ENCODE data around the gene SLAMF6. TPM values are rescaled to one million over a fixed set of nuclear protein-coding genes. Genes with fewer than 3 reads are reported as not detected.
"Not testable (repeated sequence)": the region's sequence is repeated elsewhere in the genome, so short reads cannot be mapped to it uniquely, and the experiment has no call there.

The SLAMF6 gene
- total RNA-seq, 6 experiments from 2014 or later: 0.26 to 1.1 (median 0.69) TPM

DNA sequence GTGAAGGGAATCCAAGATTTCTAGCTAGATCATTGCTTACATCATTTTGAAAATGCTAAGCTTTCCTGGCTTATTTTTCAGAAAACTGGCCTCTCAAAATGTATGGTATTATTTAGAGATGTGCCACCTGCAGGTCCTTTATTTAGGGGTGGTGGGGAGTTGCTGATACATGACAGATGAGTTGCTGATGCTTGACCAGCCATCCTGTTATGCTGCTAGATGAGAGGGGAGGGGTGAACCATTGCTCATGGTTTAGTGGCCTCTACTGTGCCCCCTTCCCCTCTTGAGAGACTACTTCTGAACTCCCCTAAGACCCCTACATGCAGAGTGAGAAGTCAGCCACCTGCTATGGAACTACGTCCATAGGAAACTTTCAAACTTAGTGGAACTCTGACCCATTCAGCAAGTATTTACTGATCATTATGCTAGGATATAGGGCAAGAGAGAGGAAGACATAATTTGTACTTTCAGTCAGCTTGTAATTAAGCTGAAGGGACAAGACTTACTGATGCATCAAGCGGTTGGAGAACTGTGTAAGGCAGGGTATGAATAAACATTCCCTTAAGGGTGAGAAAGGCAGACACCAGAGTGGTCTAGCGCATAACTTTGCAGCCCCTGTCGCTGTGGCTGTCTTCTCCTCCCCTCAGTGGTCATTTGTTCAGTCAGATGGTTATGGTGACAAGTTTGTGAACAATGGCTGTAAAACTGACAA lies 34.6 kb downstream of the SLAMF6 start:
- Histone ChIP-seq H3K4me3 (no peak overlapping the region), H3K27me3 (no peaks in the 10 kb centered on the region), H3K9me3 (no peaks in the 10 kb centered on the region), H3K27ac (no peak overlapping the region), H3K4me1 (no peaks in the 10 kb centered on the region), H3K36me3 (no peaks in the 10 kb centered on the region)
- TF ChIP-seq CTCF (IDR thresholded peaks at IDR 0.05) (no peak), POLR2A (IDR thresholded peaks at IDR 0.05) (no peak)
- DNase-seq (no peak), ATAC-seq (no peak)
- 79% methylated on average over 3 of the region's 4 CpGs for WGBS (ENCODE audit: insufficient coverage, low coverage, low lambda C conversion rate, missing lambda C conversion rate)
- intact Hi-C loops (cut with DNase I): no loop called here

DNA sequence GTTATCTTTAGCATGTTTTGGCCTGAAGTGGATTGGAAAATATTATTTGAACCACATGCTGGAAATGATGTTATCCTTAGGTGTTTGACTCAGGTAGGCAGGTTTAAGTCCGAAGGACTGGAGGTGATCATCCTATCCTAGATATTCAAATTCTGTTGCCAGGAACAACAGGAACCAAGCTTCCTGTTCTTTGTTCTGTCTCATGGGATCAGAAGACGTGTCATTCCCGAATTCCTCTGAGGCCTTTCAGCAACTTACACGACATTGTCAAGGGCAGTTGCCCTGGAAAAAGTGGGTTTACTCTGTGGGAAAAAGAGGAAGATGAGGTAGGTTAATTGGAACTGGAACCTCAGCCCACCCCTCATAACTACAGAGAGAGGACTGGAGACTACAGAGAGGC lies 36.6 kb downstream of the SLAMF6 start:
- 66% methylated on average over 4 of the region's 4 CpGs for WGBS (ENCODE audit: insufficient coverage, low coverage, low lambda C conversion rate, missing lambda C conversion rate)
- no peak for TF ChIP-seq CTCF (IDR thresholded peaks at IDR 0.05)
- no peak for TF ChIP-seq POLR2A (IDR thresholded peaks at IDR 0.05)

DNA sequence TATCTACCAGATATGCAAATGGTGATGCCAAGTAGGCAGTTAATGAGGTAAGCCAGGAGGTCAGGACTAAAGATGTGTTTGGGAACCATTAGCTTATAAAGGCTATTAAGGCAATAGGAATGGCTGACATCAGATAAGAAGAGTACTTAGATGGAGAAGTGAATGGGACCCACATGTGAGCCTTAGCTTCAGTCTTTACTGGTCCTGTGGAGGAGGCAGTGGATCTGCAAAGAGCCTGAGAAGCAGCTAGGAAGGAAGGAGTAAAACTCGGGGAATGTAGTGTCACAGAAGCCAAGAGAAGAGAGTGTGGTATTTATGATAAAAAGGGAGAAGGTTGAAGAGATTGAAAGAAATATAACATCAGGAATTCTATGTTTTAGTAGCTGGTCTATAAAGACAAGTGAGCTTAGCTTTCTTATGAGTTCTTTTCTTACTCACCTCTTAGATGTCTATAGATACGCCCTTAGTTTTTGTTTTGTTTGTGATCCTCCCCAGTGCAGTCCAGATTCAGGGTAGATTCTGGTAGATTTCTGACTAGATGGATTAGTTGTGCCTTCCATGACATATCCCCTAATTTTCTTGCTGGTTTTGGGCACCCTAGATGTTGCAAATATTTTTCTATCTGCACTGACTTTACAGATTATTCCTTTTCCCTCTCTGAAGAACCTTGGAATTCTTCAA lies 39.4 kb downstream of the SLAMF6 start:
- ATAC-seq (no peak), DNase-seq (no peak)
- H3K27ac ChIP-seq: no peak overlapping the region
- no peak overlapping the region for H3K4me3 ChIP-seq
- no peak for TF ChIP-seq POLR2A (IDR thresholded peaks at IDR 0.05)
- no peak for TF ChIP-seq CTCF (IDR thresholded peaks at IDR 0.05)
- H3K27me3 ChIP-seq: no peaks in the 10 kb centered on the region
- intact Hi-C loops (cut with DNase I): no loop called here
- H3K4me1 ChIP-seq: no peaks in the 10 kb centered on the region
- 80% methylated on average over 2 of the region's 2 CpGs for WGBS (ENCODE audit: insufficient coverage, low coverage, low lambda C conversion rate, missing lambda C conversion rate)
- H3K36me3 ChIP-seq: no peaks in the 10 kb centered on the region
- no peaks in the 10 kb centered on the region for H3K9me3 ChIP-seq

More for the DNA sequence above, 36.6 kb downstream of the SLAMF6 start:
- no peaks in the 10 kb centered on the region for H3K27me3 ChIP-seq
- intact Hi-C loops (cut with DNase I): no loop called here
- H3K36me3 ChIP-seq: no peaks in the 10 kb centered on the region
- no peak overlapping the region for H3K27ac ChIP-seq
- DNase-seq: no peak
- H3K4me3 ChIP-seq: no peak overlapping the region
- H3K4me1 ChIP-seq: no peaks in the 10 kb centered on the region
- no peaks in the 10 kb centered on the region for H3K9me3 ChIP-seq
- ATAC-seq: no peak

DNA sequence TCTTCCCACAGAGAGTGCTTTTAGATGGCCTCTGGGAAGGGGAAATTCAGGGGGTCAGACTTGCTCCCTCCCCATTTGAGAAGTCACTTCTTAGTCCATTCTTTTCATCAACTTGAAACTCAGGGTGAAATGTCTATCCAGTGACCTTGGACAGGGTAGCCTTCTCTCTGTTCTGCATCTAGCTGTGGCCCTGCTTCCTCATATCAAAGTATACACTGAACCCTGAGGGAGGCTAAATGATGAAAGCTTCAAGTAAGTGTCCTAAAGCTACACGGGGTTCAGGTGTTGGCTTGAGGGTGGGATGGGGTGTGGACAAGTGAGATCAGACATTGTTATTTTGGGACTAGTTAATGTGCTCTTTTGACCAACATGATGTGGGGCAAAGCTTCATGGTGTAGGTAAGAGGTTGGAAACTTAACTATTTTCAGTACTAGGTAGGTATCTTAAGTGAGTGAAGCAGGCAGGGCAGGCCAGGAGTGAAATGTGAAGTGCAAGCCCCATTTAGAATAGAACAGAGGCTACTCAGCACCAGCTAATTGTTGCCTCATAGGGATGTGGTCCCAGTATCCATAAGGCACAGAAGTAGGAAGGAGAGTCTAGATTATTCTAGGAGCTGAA lies 41.0 kb downstream of the SLAMF6 start:
- intact Hi-C loops (cut with DNase I): no loop called here
- Histone ChIP-seq H3K27ac (no peak overlapping the region), H3K9me3 (no peaks in the 10 kb centered on the region), H3K4me3 (no peak overlapping the region), H3K27me3 (no peaks in the 10 kb centered on the region), H3K36me3 (no peaks in the 10 kb centered on the region), H3K4me1 (no peaks in the 10 kb centered on the region)
- TF ChIP-seq POLR2A (IDR thresholded peaks at IDR 0.05) (no peak), CTCF (IDR thresholded peaks at IDR 0.05) (no peak)
- ATAC-seq (no peak), DNase-seq (no peak)
- WGBS (ENCODE audit: insufficient coverage, low coverage, low lambda C conversion rate, missing lambda C conversion rate): 21% methylated on average over 1 of the region's 1 CpG

- H3K36me3 ChIP-seq; intact Hi-C loops (cut with DNase I); H3K9me3 ChIP-seq; H3K27ac ChIP-seq; H3K4me1 ChIP-seq; DNase-seq; ATAC-seq; H3K4me3 ChIP-seq; H3K27me3 ChIP-seq: not testable (repeated sequence)
- 40% methylated on average over 3 of the region's 7 CpGs for WGBS (ENCODE audit: insufficient coverage, low coverage, low lambda C conversion rate, missing lambda C conversion rate)
Observed at GRCh38 chr1:160480781-160481180, 42.3 kb downstream of the SLAMF6 start.

DNA sequence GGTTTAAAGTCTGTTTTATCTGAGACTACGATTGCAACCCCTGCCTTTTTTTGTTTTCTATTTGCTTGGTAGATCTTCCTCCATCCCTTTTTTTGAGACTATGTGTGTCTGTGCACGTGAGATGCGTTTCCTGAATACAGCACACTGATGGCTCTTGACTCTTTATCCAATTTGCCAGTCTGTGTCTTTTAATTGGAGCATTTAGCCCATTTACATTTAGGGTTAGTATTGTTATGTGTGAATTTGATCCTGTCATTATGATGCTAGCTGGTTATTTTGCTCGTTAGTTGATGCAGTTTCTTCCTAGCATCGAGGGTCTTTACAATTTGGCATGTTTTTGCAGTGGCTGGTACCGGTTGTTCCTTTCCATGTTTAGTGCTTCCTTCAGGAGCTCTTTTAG lies 44.0 kb downstream of the SLAMF6 start:
- H3K9me3 ChIP-seq; H3K27me3 ChIP-seq; DNase-seq; ATAC-seq; H3K4me3 ChIP-seq; H3K4me1 ChIP-seq; intact Hi-C loops (cut with DNase I); H3K36me3 ChIP-seq; H3K27ac ChIP-seq: not testable (repeated sequence)
- WGBS (ENCODE audit: insufficient coverage, low coverage, low lambda C conversion rate, missing lambda C conversion rate): 57% methylated on average over 6 of the region's 6 CpGs

All from right lobe of liver (tissue), 6 donors.